Measurements from ENCODE around the gene RTP1. TPM values are rescaled to one million over a fixed set of nuclear protein-coding genes. Genes with fewer than 3 reads are reported as not detected.

RTP1 gene
- total RNA-seq: under 1 TPM in 1 of 2 donors, not detected in 1; 0.88 TPM
- polyA plus RNA-seq (2013, experiment 1 of 2): 0.28 TPM
- 0.12 TPM for polyA plus RNA-seq (2013, experiment 2 of 2)
- long read RNA-seq, experiment 1: 0 reads
- long read RNA-seq, experiment 2: 0 reads
- long read RNA-seq, experiment 3, partial matches to known transcripts: 0 of 2 reads
- long read RNA-seq, experiment 3, other reads (novel, unspliced or antisense): 2 of 2 reads
- long read RNA-seq, experiment 4: 0 reads

DNA sequence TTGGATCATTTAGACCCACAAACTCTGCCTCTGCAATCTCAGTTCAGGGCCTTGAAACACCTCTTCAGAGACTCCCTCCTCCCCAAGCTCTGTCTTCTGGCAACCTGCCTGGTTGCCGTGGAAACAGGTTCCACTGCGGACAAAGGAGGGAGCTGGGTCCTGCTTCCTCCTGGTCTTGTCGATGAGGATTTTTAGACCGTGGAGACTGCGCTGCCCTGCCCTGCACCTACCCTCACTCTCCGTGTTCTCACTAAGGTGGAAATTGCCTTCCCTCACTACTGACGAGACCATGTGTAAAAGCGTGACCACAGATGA, at the start of gene RTP1:
Gene RTP1 (plus strand): TSS at position 152 of the 315 bp plus-strand sequence. CDS start 30 bp downstream, at position 182.
- no peaks in the 10 kb centered on the region for H3K9me3 ChIP-seq (ENCODE audit: control insufficient read depth, low read length)
- no peaks in the 10 kb centered on the region for H3K36me3 Mint-ChIP-seq (ENCODE audit: low read depth)
- H3K9me3 Mint-ChIP-seq: no peaks in the 10 kb centered on the region
- H3K4me3 ChIP-seq (ENCODE audit: low read length): no peak within 1 kb of the TSS
- no peaks in the 10 kb centered on the region for H3K27me3 ChIP-seq (ENCODE audit: control insufficient read depth, insufficient read depth, low read length, poor library complexity, severe bottlenecking)
- no peaks in the 10 kb centered on the region for H3K27me3 Mint-ChIP-seq (ENCODE audit: insufficient read depth)
- no peak within 1 kb of the TSS for H3K27ac Mint-ChIP-seq
- TF ChIP-seq CTCF (conservative IDR thresholded peaks at IDR 0.05): no peak
- no peak within 1 kb of the TSS for H3K9ac ChIP-seq (ENCODE audit: extremely low read depth, low read length, poor library complexity, severe bottlenecking)
- no peaks in the 10 kb centered on the region for H3K4me1 ChIP-seq (ENCODE audit: control insufficient read depth, insufficient read depth, low read length)
- H3K36me3 ChIP-seq (ENCODE audit: control insufficient read depth, insufficient read depth, low read length): no peaks in the 10 kb centered on the region
- 71 to 89% methylated on average over 3 to 8 of the region's 8 CpGs for WGBS, 2 experiments (ENCODE audit: insufficient coverage in 1 of 2, insufficient read length in 1 of 2)
- no peak for DNase-seq
- H3K27ac ChIP-seq (ENCODE audit: low read depth, low read length): no peak within 1 kb of the TSS
- no peak within 1 kb of the TSS for H3K4me3 Mint-ChIP-seq
- H3K4me1 Mint-ChIP-seq: peaks cover 3% of the 10 kb centered on the region

- Histone ChIP-seq H3K27ac (ENCODE audit: low read depth, low read length) (no peak overlapping the region), H3K36me3 (ENCODE audit: control insufficient read depth, insufficient read depth, low read length) (no peaks in the 10 kb centered on the region), H3K27me3 (ENCODE audit: control insufficient read depth, insufficient read depth, low read length, poor library complexity, severe bottlenecking) (no peaks in the 10 kb centered on the region), H3K4me1 (ENCODE audit: control insufficient read depth, insufficient read depth, low read length) (no peaks in the 10 kb centered on the region), H3K9ac (ENCODE audit: extremely low read depth, low read length, poor library complexity, severe bottlenecking) (no peak overlapping the region), H3K9me3 (ENCODE audit: control insufficient read depth, low read length) (peaks cover 23% of the 10 kb centered on the region), H3K4me3 (ENCODE audit: low read length) (no peak overlapping the region)
- Mint-ChIP-seq H3K27ac (no peak overlapping the region), H3K9me3 (peaks cover 37% of the 10 kb centered on the region), H3K4me3 (no peak overlapping the region), H3K4me1 (no peaks in the 10 kb centered on the region), H3K36me3 (ENCODE audit: low read depth) (peaks cover 9% of the 10 kb centered on the region), H3K27me3 (ENCODE audit: insufficient read depth) (no peaks in the 10 kb centered on the region)
- peak; percentile 60 for DNase-seq
- WGBS, 2 experiments (ENCODE audit: insufficient coverage in 1 of 2, insufficient read length in 1 of 2): 93 to 99% methylated on average over 7 of the region's 7 CpGs
- no peak for TF ChIP-seq CTCF (conservative IDR thresholded peaks at IDR 0.05)
Observed at GRCh38 chr3:187150186-187150585, 47.1 kb upstream of the RTP1 start.

DNA sequence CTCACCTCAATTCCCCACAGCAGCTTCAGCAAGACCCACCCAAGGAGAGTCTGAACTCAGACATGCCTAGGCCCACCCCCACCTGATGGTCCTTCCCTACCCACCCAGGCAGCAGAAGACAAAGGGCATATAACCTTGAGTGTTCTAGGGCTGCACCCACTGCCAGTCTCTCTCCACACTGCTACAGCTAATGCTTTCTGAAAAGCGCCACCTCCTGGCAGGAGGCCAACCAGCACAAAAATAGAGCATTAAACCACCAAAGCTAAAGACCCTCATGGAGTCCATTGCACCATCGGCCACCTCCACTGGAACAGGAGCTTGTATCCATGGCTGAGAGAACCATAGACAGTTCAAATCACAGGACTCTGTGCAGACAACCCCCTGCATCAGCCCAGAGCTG, 46.7 kb upstream of the RTP1 start:
- peak; percentile 79 for DNase-seq
- Mint-ChIP-seq H3K27ac (no peak overlapping the region), H3K4me1 (no peaks in the 10 kb centered on the region), H3K27me3 (ENCODE audit: insufficient read depth) (no peaks in the 10 kb centered on the region), H3K9me3 (peaks cover 37% of the 10 kb centered on the region), H3K36me3 (ENCODE audit: low read depth) (peaks cover 8% of the 10 kb centered on the region), H3K4me3 (no peak overlapping the region)
- no peak overlapping the region for H3K9ac ChIP-seq (ENCODE audit: extremely low read depth, low read length, poor library complexity, severe bottlenecking)
- 79 to 83% methylated on average over 1 to 2 of the region's 2 CpGs for WGBS, 2 experiments (ENCODE audit: insufficient coverage in 1 of 2, insufficient read length in 1 of 2)
- H3K4me3 ChIP-seq (ENCODE audit: low read length): no peak overlapping the region
- H3K4me1 ChIP-seq (ENCODE audit: control insufficient read depth, insufficient read depth, low read length): no peaks in the 10 kb centered on the region
- no peaks in the 10 kb centered on the region for H3K27me3 ChIP-seq (ENCODE audit: control insufficient read depth, insufficient read depth, low read length, poor library complexity, severe bottlenecking)
- H3K27ac ChIP-seq (ENCODE audit: low read depth, low read length): no peak overlapping the region
- H3K9me3 ChIP-seq (ENCODE audit: control insufficient read depth, low read length): peaks cover 19% of the 10 kb centered on the region
- no peaks in the 10 kb centered on the region for H3K36me3 ChIP-seq (ENCODE audit: control insufficient read depth, insufficient read depth, low read length)
- TF ChIP-seq CTCF (conservative IDR thresholded peaks at IDR 0.05): peak; percentile 72

Data from endodermal cell (in vitro differentiated cells).